HG03108 (cell line): ENCODE data around the gene SCLY.
A peak's percentile ranks its signal among the peaks of the same experiment; 100 is the strongest.

Source experiments
- ATAC-seq: cut with Tn5 transposase; IDR thresholded peaks from one replicate; pipeline ENCODE4 v1.9.1; 2021; ENCODE audit warnings: moderate library complexity; ENCODE audit not compliant: unreplicated experiment

Gene SCLY

GRCh38 chr2:238096311-238097011 lies 35.7 kb downstream of the SCLY start:
- no peak for ATAC-seq

DNA sequence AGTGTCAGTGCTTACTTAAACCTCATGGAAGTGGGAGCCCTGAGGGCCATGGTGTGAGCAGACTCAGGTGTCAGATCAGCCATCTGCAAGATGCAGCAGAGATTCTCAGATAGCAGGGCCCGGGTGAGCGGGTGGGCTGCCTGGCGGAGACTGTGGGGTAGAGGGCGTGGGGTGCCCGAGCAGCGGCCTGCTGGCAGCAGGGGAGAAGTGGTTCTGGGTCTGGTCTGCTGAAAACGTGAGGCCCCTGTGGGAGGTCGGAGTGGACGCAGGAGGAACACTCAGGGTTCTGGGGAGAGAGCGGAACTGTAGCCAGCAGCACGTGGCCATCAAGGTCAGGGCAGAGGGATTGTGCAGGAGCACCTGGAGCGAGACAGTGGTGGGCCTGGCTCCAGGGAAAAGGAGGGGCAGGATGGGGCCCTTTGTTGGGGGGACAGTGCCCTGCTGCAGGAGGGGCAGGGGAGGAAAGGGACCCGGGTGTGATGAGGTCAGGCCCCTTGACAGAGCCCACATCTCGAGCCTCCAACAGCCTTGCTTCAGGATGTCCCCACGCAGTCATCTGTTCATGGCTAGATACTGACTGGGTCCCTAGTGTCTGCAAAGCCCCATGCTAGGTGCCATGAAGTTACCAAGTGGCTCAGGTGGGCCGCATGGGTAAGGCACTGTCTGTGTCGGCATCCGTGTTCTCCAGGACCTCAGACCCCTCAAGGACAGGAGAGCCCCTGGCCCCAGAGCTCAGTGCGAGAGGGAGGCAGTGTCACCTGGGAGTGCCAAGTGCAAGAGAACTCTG lies 36.6 kb downstream of the SCLY start:
- no peak for ATAC-seq

GRCh38 chr2:238097988-238098871 lies 37.4 kb downstream of the SCLY start:
- ATAC-seq = peak; percentile 54

DNA sequence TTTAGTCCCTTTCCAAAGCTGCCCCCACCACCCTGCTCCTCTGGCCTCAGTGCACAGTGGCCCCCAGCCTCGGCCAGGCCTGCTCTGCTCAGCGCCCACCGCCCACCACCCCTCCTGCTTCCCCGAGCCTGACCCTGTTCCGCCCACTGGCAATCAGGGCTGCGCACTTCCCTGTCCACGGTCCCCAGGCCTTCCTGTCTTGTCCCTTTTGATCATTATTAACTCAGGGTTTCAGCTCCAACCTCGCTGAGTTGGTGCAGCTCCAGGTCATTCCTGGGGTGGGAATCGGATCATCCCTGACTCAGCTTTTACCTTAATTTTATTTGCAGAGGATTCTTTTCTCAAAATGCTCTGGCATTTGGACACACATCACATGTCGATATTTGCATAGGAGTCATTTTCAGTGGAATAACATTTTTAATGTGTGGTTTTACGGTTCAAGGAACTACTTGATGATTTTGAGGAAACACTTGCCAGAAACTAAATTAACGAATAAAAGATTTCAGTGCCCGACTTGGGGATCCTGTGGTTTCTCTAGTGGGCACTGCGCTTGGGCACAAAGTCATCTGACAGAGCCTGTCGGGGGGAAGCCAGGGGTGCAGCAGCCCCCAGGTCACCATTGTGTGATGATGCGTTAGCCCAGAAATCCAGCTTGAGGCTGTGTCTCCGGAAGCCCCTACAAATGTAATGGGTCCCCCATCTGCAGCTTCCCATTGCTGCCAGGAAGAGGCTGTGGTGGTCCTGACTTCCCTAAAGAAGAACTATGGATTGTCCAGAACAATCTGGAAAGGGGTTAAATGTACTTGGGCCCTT lies 38.3 kb downstream of the SCLY start:
- peak; percentile 15 for ATAC-seq

- no peak for ATAC-seq
Measured at GRCh38 chr2:238099714-238100048, 38.9 kb downstream of the SCLY start.

- no peak for ATAC-seq
Measured at GRCh38 chr2:238100049-238100820, 39.4 kb downstream of the SCLY start, which contains the start of gene ESPNL. Gene ESPNL (plus strand): TSS chr2:238100340. CDS start chr2:238100420, 80 bp downstream.

DNA sequence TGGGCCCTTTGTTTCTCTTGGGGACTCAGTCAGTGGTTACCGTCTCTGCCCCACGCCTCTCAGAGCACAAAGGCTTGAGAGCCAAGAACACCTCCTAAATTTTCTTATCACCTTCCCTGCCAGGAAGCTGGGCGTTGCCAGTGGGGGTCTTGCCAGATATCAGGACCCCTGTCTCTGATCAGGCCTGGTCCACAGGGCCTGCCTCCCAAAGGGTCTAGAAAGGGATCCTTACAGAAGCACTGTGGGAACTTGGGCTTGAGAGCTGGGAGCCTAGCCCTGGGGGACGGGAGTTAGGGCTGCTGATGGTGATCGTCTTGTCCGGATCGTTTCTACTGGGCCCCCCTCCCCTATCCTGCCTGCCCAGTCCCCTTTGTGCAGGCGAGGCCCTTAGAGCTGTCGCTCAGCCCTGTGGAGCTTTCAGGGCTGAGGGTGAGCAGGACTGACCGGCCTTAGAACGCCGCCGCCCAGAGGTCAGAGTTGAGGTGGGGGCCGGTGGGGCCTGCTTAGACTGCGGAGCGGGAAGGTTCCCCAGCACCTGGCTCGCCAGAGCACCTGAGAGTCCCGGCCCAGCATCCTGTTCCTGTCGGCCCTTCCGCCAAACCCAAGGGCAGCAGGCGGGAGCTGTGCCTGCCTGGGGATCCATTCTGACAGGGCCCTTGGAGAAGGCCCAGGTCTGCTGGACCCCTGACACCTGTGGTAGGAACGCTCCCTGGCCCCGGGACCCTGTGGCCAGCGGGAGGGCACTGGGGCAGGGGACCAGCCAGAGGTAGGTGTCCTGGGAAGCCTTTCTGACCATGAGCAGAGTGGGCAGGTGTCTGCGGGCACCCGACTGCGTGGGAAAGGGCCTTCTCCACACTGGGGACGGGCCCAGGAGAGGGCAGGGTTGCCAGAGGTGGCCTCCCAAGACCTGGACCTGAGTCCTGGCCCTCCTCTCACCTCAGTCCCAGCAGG lies 40.3 kb downstream of the SCLY start:
- no peak for ATAC-seq

- no peak for ATAC-seq
Measured at GRCh38 chr2:238101891-238102841, 41.4 kb downstream of the SCLY start.

DNA sequence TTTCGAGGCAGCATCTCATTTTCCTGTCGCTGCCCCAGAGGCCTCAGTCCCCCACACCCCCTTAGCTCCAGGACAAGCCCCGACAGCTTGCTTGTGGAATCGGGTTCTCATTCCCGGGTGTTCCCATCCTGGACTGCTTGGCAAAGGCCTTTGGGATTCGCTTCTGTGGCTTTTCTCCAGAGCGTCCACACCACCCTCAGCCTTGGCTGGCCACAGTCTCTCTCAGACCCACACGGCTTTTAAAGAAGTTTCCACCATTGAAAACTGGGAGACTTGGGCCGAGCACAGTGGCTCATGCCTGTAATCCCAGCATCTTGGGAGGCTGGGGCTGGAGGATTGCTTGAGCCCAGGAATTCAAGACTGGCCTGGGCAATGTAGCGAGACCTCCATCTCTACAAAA lies 42.1 kb downstream of the SCLY start:
- no peak for ATAC-seq

- no peak for ATAC-seq
Measured at GRCh38 chr2:238103465-238104225, 42.8 kb downstream of the SCLY start.

GRCh38 chr2:238104226-238104690 lies 43.5 kb downstream of the SCLY start:
- ATAC-seq = no peak

GRCh38 chr2:238104691-238105371 lies 44.0 kb downstream of the SCLY start:
- no peak for ATAC-seq

DNA sequence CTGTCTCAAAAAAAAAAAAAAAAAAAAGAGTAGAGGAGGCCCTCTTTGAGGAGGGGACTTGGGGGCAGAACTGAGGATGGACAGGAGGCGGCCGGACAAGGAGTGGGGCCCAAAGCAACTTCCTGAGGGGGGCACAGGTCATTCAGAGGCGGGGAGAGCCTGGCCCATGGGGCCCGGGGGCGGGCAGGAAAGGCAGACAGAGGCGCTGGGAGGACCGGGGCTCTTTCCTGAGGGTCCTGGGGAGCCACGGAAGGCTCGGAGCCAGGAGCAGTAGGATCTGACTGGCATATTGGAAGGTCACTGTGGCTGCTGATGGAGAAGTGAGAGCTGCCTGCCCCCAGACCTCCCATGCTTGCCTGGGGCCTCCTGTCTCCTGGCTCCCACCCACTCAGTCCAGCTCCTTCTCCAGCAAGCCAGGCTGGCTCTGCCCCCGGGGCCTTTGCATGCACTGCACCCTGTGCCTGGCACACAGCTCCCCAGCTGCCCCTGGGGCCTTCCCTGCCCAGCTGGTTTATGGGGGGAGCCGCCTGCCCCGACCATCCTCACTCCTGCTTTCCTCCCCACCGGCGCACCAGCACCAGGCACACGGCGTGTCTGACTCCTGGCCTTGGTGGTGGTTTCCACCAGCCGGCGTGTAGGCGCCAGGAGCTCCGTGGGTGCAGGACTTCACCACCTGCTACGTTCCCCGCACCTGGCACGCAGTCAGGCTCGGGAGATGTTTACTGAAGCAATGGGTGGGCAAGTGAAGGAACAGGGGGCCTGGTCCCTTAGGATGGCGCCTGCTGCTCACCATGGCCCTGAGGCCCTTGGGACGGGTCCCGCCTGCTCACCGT lies 44.9 kb downstream of the SCLY start:
- no peak for ATAC-seq

DNA sequence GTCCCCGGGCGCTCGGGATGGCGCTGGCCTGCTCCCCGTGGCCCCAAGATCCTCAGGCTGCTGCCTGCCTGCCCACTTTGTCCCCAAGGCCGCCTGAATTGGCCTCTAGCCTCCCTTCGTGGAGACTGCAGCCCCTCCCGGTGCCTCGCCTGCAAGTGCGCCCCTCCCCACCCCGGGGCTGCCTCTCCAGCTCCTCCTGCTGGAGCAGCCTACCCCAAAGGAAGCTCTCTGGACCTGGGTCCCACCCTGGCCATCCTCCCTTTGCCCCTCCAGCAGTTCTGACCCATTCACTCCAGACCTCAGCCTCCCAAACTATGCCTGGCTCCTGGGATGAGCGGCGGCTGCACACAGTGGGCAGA lies 45.5 kb downstream of the SCLY start:
- ATAC-seq = no peak
